ENCODE results near the gene FYB1.
A peak's percentile ranks its signal among the peaks of the same experiment; 100 is the strongest.
"Not testable (repeated sequence)": the region's sequence is repeated elsewhere in the genome, so short reads cannot be mapped to it uniquely, and the experiment has no call there.

Gene FYB1

GRCh38 chr5:39186289-39186688, 33.1 kb downstream of the FYB1 start:
- no peak for DNase-seq

- DNase-seq: no peak
These were observed 33.6 kb downstream of the FYB1 start for GRCh38 chr5:39185761-39186160.

- DNase-seq: not testable (repeated sequence)
These were observed 39.8 kb downstream of the FYB1 start for GRCh38 chr5:39179561-39179960.

- DNase-seq: no peak
These were observed 40.5 kb downstream of the FYB1 start for GRCh38 chr5:39178861-39179260.

- peak; percentile 36 for DNase-seq
These were observed 41.2 kb downstream of the FYB1 start for GRCh38 chr5:39178171-39178570.

- DNase-seq: peak; percentile 71
These were observed 41.8 kb downstream of the FYB1 start for GRCh38 chr5:39177631-39177964.

- DNase-seq: peak; percentile 70
These were observed 42.4 kb downstream of the FYB1 start for GRCh38 chr5:39176759-39177630.

- no peak for DNase-seq
These were observed 43.9 kb downstream of the FYB1 start for GRCh38 chr5:39175273-39175955.

- DNase-seq: no peak
These were observed 46.3 kb downstream of the FYB1 start for GRCh38 chr5:39173069-39173468.

- no peak for DNase-seq
These were observed 46.8 kb downstream of the FYB1 start for GRCh38 chr5:39172593-39172992.

- DNase-seq: no peak
These were observed 47.7 kb downstream of the FYB1 start for GRCh38 chr5:39171647-39172046.

- DNase-seq: no peak
These were observed 50.3 kb downstream of the FYB1 start for GRCh38 chr5:39169081-39169480.

- DNase-seq: no peak
These were observed 51.4 kb downstream of the FYB1 start for GRCh38 chr5:39167972-39168342.

- DNase-seq: no peak
These were observed 52.0 kb downstream of the FYB1 start for GRCh38 chr5:39167141-39167971.

- peak; percentile 52 for DNase-seq
These were observed 54.6 kb downstream of the FYB1 start for GRCh38 chr5:39164529-39165402.

GRCh38 chr5:39164016-39164415, 55.3 kb downstream of the FYB1 start:
- peak; percentile 23 for DNase-seq

- DNase-seq: no peak
These were observed 57.8 kb downstream of the FYB1 start for GRCh38 chr5:39161578-39161977.

- no peak for DNase-seq
These were observed 58.7 kb downstream of the FYB1 start for GRCh38 chr5:39160576-39161213.

GRCh38 chr5:39159811-39160490, 59.4 kb downstream of the FYB1 start:
- DNase-seq: no peak

GRCh38 chr5:39158786-39159185, 60.6 kb downstream of the FYB1 start:
- DNase-seq: no peak

- peak; percentile 53 for DNase-seq
These were observed 61.2 kb downstream of the FYB1 start for GRCh38 chr5:39158127-39158593.
